HCT116 (cell line): ENCODE measurements around the gene EXOC4. TPM values are rescaled to one million over a fixed set of nuclear protein-coding genes. Genes with fewer than 3 reads are reported as not detected.

Experiments used
- ATAC-seq: fragments of 200-7000 bp; cut with Tn5 transposase; 2 replicates; pipeline ENCODE4 v1.9.1; 2020; ENCODE audit warnings: mild to moderate bottlenecking, moderate library complexity
- BruUV-seq: library from RNA; stranded (reverse); fragments of 400-500 nt; replicated peaks from 2 replicates; lab custom pipeline; 2021; lab: Mats Ljungman, UMichigan
- CTCF ChIA-PET: fragments of 300-600 bp; sonication (Branson Sonifier 250); formaldehyde crosslinking; loops from one replicate; lab custom pipeline; 2021; ENCODE audit warnings: antibody characterized with exemption; lab: Charles Lee
- POLR2A ChIA-PET: fragments of 300-600, 350-600 bp; sonication (Branson Sonifier 250); formaldehyde crosslinking; loops from one replicate; lab custom pipeline; 2021; ENCODE audit warnings: antibody characterized with exemption; lab: Charles Lee
- RAD21 ChIA-PET, 2 experiments: fragments of 300-600 bp; sonication (Branson Sonifier 250); formaldehyde crosslinking; loops; one replicate each; lab custom pipeline; 2023; ENCODE audit warnings: low total read pairs in 2 of 2; ENCODE audit not compliant: uncharacterized antibody in 2 of 2, unreplicated experiment in 2 of 2, low non-redundant PET in 1 of 2; lab: Charles Lee
- DNase-seq: peaks from one replicate; pipeline ENCODE4 v3.0.0-alpha.2; 2010; ENCODE audit warnings: low read depth, low spot score
- H2AFZ ChIP-seq: fragments of 200-600 bp; shearing (Covaris generic), sonication (generic); 2 replicates; pipeline ENCODE4 v1.6.1; 2017; ENCODE audit warnings: low read depth, mixed run types, mixed read lengths, antibody characterized with exemption, low read length; ENCODE audit not compliant: poor library complexity, severe bottlenecking
- H3K27ac ChIP-seq: 2 replicates; pipeline ENCODE4 v1.5.1; 2012; ENCODE audit warnings: low read depth, low read length
- H3K27me3 ChIP-seq: fragments of 200-600 bp; sonication (generic); 2 replicates; pipeline ENCODE4 v1.6.1; 2016; ENCODE audit warnings: mixed run types, low read length, mixed read lengths; ENCODE audit not compliant: insufficient read depth
- H3K36me3 ChIP-seq, 2 experiments: fragments of 200-500 bp in 1 of 2; fragments of 200-600 bp in 1 of 2; sonication (Bioruptor generic) in 1 of 2; sonication (generic) in 1 of 2; 2 replicates each; pipeline versions ENCODE4 v1.5.1 to v1.6.1; 2014 to 2016; ENCODE audit warnings: low read length in 2 of 2, inconsistent platforms in 1 of 2, mixed read lengths in 1 of 2, mixed run types in 1 of 2; ENCODE audit not compliant: insufficient read depth in 2 of 2, control insufficient read depth in 1 of 2
- H3K4me1 ChIP-seq, 2 experiments: fragments of 200-600 bp in 1 of 2; sonication (generic) in 1 of 2; 2 replicates each; pipeline versions ENCODE4 v1.5.1 to v1.6.1; 2012 to 2017; ENCODE audit warnings: low read length in 2 of 2, inconsistent platforms in 1 of 2, mild to moderate bottlenecking in 1 of 2, mixed read lengths in 1 of 2, mixed run types in 1 of 2, moderate library complexity in 1 of 2; ENCODE audit not compliant: insufficient read depth in 2 of 2, control insufficient read depth in 1 of 2
- H3K4me2 ChIP-seq: fragments of 200-600 bp; sonication (generic); 2 replicates; pipeline ENCODE4 v1.6.1; 2017; ENCODE audit warnings: mixed run types, low read length, mixed read lengths
- H3K4me3 ChIP-seq, 2 experiments: fragments of 200-600 bp in 1 of 2; sonication (generic) in 1 of 2; replicated peaks in 1 of 2; 2 replicates each; pipeline ENCODE4 v1.5.1; 2011 to 2016; ENCODE audit warnings: low read length in 2 of 2, control low read depth in 1 of 2, low read depth in 1 of 2, mild to moderate bottlenecking in 1 of 2, mixed read lengths in 1 of 2, mixed run types in 1 of 2
- H3K79me2 ChIP-seq: fragments of 200-600 bp; sonication (generic); 2 replicates; pipeline ENCODE4 v1.6.1; 2017; ENCODE audit warnings: mild to moderate bottlenecking, mixed run types, low read length, moderate library complexity, mixed read lengths; ENCODE audit not compliant: insufficient read depth
- H3K9ac ChIP-seq: fragments of 200-600 bp; sonication (generic); 2 replicates; pipeline ENCODE4 v1.6.1; 2016; ENCODE audit warnings: low read length, mixed read lengths
- H3K9me2 ChIP-seq: fragments of 200-600 bp; sonication (generic), shearing (Covaris generic); 2 replicates; pipeline ENCODE4 v1.6.1; 2017; ENCODE audit warnings: mixed run types, mild to moderate bottlenecking, moderate library complexity; ENCODE audit not compliant: insufficient read depth
- H3K9me3 ChIP-seq, 2 experiments: fragments of 200-500 bp in 1 of 2; fragments of 200-600 bp in 1 of 2; sonication (Bioruptor generic) in 1 of 2; sonication (generic) in 1 of 2; 2 replicates each; pipeline ENCODE4 v1.6.1; 2014 to 2017; ENCODE audit warnings: low read length in 2 of 2, mixed read lengths in 2 of 2, inconsistent platforms in 1 of 2, low read depth in 1 of 2, mild to moderate bottlenecking in 1 of 2, mixed run types in 1 of 2, moderate library complexity in 1 of 2; ENCODE audit not compliant: control insufficient read depth in 1 of 2, insufficient read depth in 1 of 2
- H4K20me1 ChIP-seq: fragments of 200-600 bp; sonication (generic), shearing (Covaris generic); 2 replicates; pipeline ENCODE4 v1.6.1; 2017; ENCODE audit warnings: mixed run types, mild to moderate bottlenecking, moderate library complexity; ENCODE audit not compliant: insufficient read depth
- ELF1 ChIP-seq: IDR thresholded peaks from 2 replicates; pipeline ENCODE4 v1.6.1; 2012; ENCODE audit warnings: low read depth, borderline replicate concordance
- EZH2 ChIP-seq: fragments of 200-600 bp; sonication (generic); IDR thresholded peaks from 2 replicates; pipeline ENCODE4 v1.6.1; 2017; ENCODE audit warnings: antibody characterized with exemption, mixed run types
- FOSL1 ChIP-seq: IDR thresholded peaks from 2 replicates; pipeline ENCODE4 v1.6.1; 2012; ENCODE audit warnings: low read depth
- JUND ChIP-seq: IDR thresholded peaks from 2 replicates; pipeline ENCODE4 v1.6.1; 2012
- POLR2A ChIP-seq: IDR thresholded peaks from 2 replicates; pipeline ENCODE4 v1.7.0; 2011; ENCODE audit warnings: borderline replicate concordance; ENCODE audit not compliant: insufficient read depth, insufficient read length; ENCODE audit errors: extremely low read depth
- REST ChIP-seq: IDR thresholded peaks from 2 replicates; pipeline ENCODE4 v1.6.1; 2012; ENCODE audit warnings: low read depth
- SIN3A ChIP-seq: IDR thresholded peaks from 2 replicates; pipeline ENCODE4 v1.6.1; 2012; ENCODE audit warnings: low read depth
- SP1 ChIP-seq: IDR thresholded peaks from 2 replicates; pipeline ENCODE4 v1.6.1; 2012; ENCODE audit warnings: low read depth
- TCF7L2 ChIP-seq: IDR thresholded peaks from 2 replicates; pipeline ENCODE4 v1.7.0; 2011; ENCODE audit warnings: borderline replicate concordance, inconsistent platforms; ENCODE audit not compliant: insufficient read depth, insufficient read length; ENCODE audit errors: extremely low read depth
- YY1 ChIP-seq: IDR thresholded peaks from 2 replicates; pipeline ENCODE4 v1.6.1; 2011; ENCODE audit warnings: low read length, low read depth, moderate library complexity, mild to moderate bottlenecking; ENCODE audit not compliant: insufficient replicate concordance; ENCODE audit errors: extremely low read depth
- ZFX ChIP-seq: fragments of 450-650 bp; IDR thresholded peaks from 2 replicates; pipeline ENCODE4 v1.6.1; 2017
- intact Hi-C: fragments of 100-400 bp; cut with micrococcal nuclease; formaldehyde crosslinking; loops from 2 replicates; pipeline ENCODE4 v1.10.0; 2022
- total RNA-seq: library from RNA; stranded (reverse); gene quantifications from one replicate; pipeline ENCODE4 v1.2.1, GENCODE V29; 2021; ENCODE audit not compliant: unreplicated experiment

EXOC4 gene
- total RNA-seq, 1 experiment from 2014 or later, result 40.3 TPM

- DNase-seq, result no peak
- no peaks in the 10 kb centered on the region for H3K27me3 ChIP-seq
- intact Hi-C loops, result no loop called here
- H2AFZ ChIP-seq, result no peak overlapping the region
- H3K27ac ChIP-seq, result no peak overlapping the region
- H3K4me2 ChIP-seq, result no peak overlapping the region
- no peaks in the 10 kb centered on the region for H4K20me1 ChIP-seq
- H3K36me3 ChIP-seq, result no peaks in the 10 kb centered on the region
- no TSS peak for BruUV-seq
- ChIA-PET RAD21 (no interaction called here), CTCF (no interaction called here), POLR2A (no interaction called here)
- no peaks in the 10 kb centered on the region for H3K79me2 ChIP-seq
- no peaks in the 10 kb centered on the region for H3K9me3 ChIP-seq
- no peaks in the 10 kb centered on the region for H3K9me2 ChIP-seq
- TF ChIP-seq ELF1 (no peak), EZH2 (no peak), FOSL1 (no peak), ZFX (no peak), TCF7L2 (no peak)
- no peak for ATAC-seq
- H3K4me3 ChIP-seq, result no peak overlapping the region
- no peak overlapping the region for H3K9ac ChIP-seq
- H3K4me1 ChIP-seq, result no peaks in the 10 kb centered on the region
Observed at GRCh38 chr7:133958822-133959221, 705.9 kb downstream of the EXOC4 start.

GRCh38 chr7:133959505-133959904, 706.6 kb downstream of the EXOC4 start:
- H3K4me3 ChIP-seq, result no peak overlapping the region
- ATAC-seq, result no peak
- no peak for TF ChIP-seq REST
- TF ChIP-seq POLR2A, result no peak
- no peak for TF ChIP-seq JUND
- no peak for TF ChIP-seq ZFX
- TF ChIP-seq SP1, result no peak
- TF ChIP-seq SIN3A, result no peak
- TF ChIP-seq YY1, result no peak
- TF ChIP-seq, all 23 proteins: peak for 0
- no peak overlapping the region for H3K4me2 ChIP-seq
- H3K36me3 ChIP-seq, result no peaks in the 10 kb centered on the region
- DNase-seq, result no peak
- no peaks in the 10 kb centered on the region for H4K20me1 ChIP-seq
- H3K4me1 ChIP-seq, result no peaks in the 10 kb centered on the region
- no peak overlapping the region for H3K9ac ChIP-seq
- intact Hi-C loops, result no loop called here
- ChIA-PET CTCF (no interaction called here), RAD21 (no interaction called here), POLR2A (no interaction called here)
- no peaks in the 10 kb centered on the region for H3K79me2 ChIP-seq
- H3K9me2 ChIP-seq, result no peaks in the 10 kb centered on the region
- H2AFZ ChIP-seq, result no peak overlapping the region
- BruUV-seq, result no TSS peak
- H3K9me3 ChIP-seq, result no peaks in the 10 kb centered on the region
- H3K27ac ChIP-seq, result no peak overlapping the region
- no peaks in the 10 kb centered on the region for H3K27me3 ChIP-seq
